Endothelial cell of umbilical vein (primary cell): ENCODE measurements around the gene DCDC1. TPM values are rescaled to one million over a fixed set of nuclear protein-coding genes. Genes with fewer than 3 reads are reported as not detected.
A peak's percentile ranks its signal among the peaks of the same experiment; 100 is the strongest.

Source experiments
- BruUV-seq: library from RNA; stranded (reverse); fragments of 400-500 nt; replicated peaks from 2 replicates; lab custom pipeline; 2021; lab: Mats Ljungman, UMichigan
- CTCF ChIA-PET: fragments of 300-600, 350-600 bp; sonication (Branson Sonifier 250); formaldehyde crosslinking; loops from one replicate; lab custom pipeline; 2021; ENCODE audit warnings: antibody characterized with exemption, inconsistent platforms; lab: Charles Lee
- POLR2A ChIA-PET: fragments of 300-600, 350-600 bp; sonication (Branson Sonifier 250); formaldehyde crosslinking; loops from one replicate; lab custom pipeline; 2021; ENCODE audit warnings: antibody characterized with exemption, inconsistent platforms; lab: Charles Lee
- DNase-seq: peaks from one replicate; pipeline ENCODE4 v3.0.0-alpha.2; 2011; ENCODE audit warnings: low read depth, low spot score
- FAIRE-seq: peaks from 2 replicates; lab custom pipeline; 2011; peaks lifted over from hg19 to GRCh38; lab: Jason Lieb, UNC
- H2AFZ ChIP-seq: 2 replicates; pipeline ENCODE4 v1.6.0; 2012; ENCODE audit warnings: low read depth, low read length, control low read depth, inconsistent platforms
- H3K27ac ChIP-seq: 2 replicates; pipeline ENCODE4 v1.5.1; 2011; ENCODE audit warnings: low read depth, mild to moderate bottlenecking, control low read depth, low read length, moderate library complexity; ENCODE audit not compliant: insufficient read depth
- H3K27me3 ChIP-seq, 2 experiments: 2 replicates each; pipeline versions ENCODE4 v1.6.0 to v1.6.1; 2011; ENCODE audit warnings: low read length in 2 of 2, mixed read lengths in 1 of 2; ENCODE audit not compliant: control insufficient read depth in 2 of 2, insufficient read depth in 2 of 2
- H3K36me3 ChIP-seq, 2 experiments: 2 replicates in 1 of 2; 3 replicates in 1 of 2; pipeline ENCODE4 v1.5.1; 2011; ENCODE audit warnings: low read length in 2 of 2, mild to moderate bottlenecking in 1 of 2, moderate library complexity in 1 of 2; ENCODE audit not compliant: control insufficient read depth in 2 of 2, insufficient read depth in 2 of 2; ENCODE audit errors: extremely low read depth in 1 of 2
- H3K4me1 ChIP-seq: 3 replicates; pipeline ENCODE4 v1.5.1; 2011; ENCODE audit warnings: mild to moderate bottlenecking, low read length; ENCODE audit not compliant: control insufficient read depth, insufficient read depth; ENCODE audit errors: extremely low read depth
- H3K4me2 ChIP-seq: 2 replicates; pipeline ENCODE4 v1.6.1; 2011; ENCODE audit warnings: low read length, control low read depth, mixed read lengths; ENCODE audit not compliant: insufficient read depth
- H3K4me3 ChIP-seq, 3 experiments: fragments of 200-600 bp in 1 of 3; sonication (generic), shearing (Covaris generic) in 1 of 3; replicated peaks in 1 of 3; 2 replicates each; pipeline ENCODE4 v1.5.1; 2011 to 2016; ENCODE audit warnings: control low read depth in 3 of 3, low read length in 3 of 3, mild to moderate bottlenecking in 2 of 3, inconsistent platforms in 1 of 3, low read depth in 1 of 3, moderate library complexity in 1 of 3; ENCODE audit not compliant: insufficient read depth in 1 of 3
- H3K79me2 ChIP-seq: 2 replicates; pipeline ENCODE4 v1.6.0; 2012; ENCODE audit warnings: low read length, inconsistent platforms; ENCODE audit not compliant: control insufficient read depth, insufficient read depth
- H3K9ac ChIP-seq: replicated peaks from 2 replicates; pipeline ENCODE3; 2011; ENCODE audit warnings: low read length, control low read depth; ENCODE audit not compliant: insufficient read depth; ENCODE audit errors: extremely low read depth
- H3K9me1 ChIP-seq: replicated peaks from 3 replicates; pipeline ENCODE4 v1.6.0; 2011; ENCODE audit warnings: mild to moderate bottlenecking, low read length; ENCODE audit not compliant: control insufficient read depth, insufficient read depth; ENCODE audit errors: extremely low read depth
- H3K9me3 ChIP-seq: replicated peaks from 2 replicates; pipeline ENCODE4 v1.5.1; 2012; ENCODE audit warnings: low read length, inconsistent platforms; ENCODE audit not compliant: control insufficient read depth, insufficient read depth
- H4K20me1 ChIP-seq: replicated peaks from 2 replicates; pipeline ENCODE3; 2011; ENCODE audit warnings: mild to moderate bottlenecking, low read length; ENCODE audit not compliant: control insufficient read depth, insufficient read depth; ENCODE audit errors: extremely low read depth
- EZH2 ChIP-seq: IDR thresholded peaks from 2 replicates; pipeline ENCODE4 v1.6.1; 2012; ENCODE audit warnings: borderline replicate concordance, low read depth, mild to moderate bottlenecking, moderate library complexity, low read length, inconsistent platforms; ENCODE audit not compliant: severe bottlenecking
- GATA2 ChIP-seq: IDR thresholded peaks from 2 replicates; pipeline ENCODE4 v1.7.0; 2011; ENCODE audit warnings: low read depth, mild to moderate bottlenecking, moderate library complexity, mixed read lengths, low read length; ENCODE audit not compliant: insufficient read length, insufficient read depth
- MYC ChIP-seq: IDR thresholded peaks from one replicate; pipeline ENCODE4 v1.6.1; 2011; ENCODE audit warnings: mild to moderate bottlenecking, low read depth, low read length
- POLR2AphosphoS5 ChIP-seq: IDR thresholded peaks from 2 replicates; pipeline ENCODE4 v1.6.1; 2012; ENCODE audit warnings: low read depth, mild to moderate bottlenecking, control low read depth, low read length, moderate library complexity; ENCODE audit not compliant: insufficient read depth
- dilution Hi-C: fragments of 300-500 bp; cut with MboI; formaldehyde crosslinking; loops from one replicate; pipeline ENCODE4 v1.15.0; 2019; ENCODE audit warnings: low sequenced_read_pairs; ENCODE audit not compliant: extremely low pct_ligation_motif_present
- intact Hi-C: fragments of 100-400 bp; cut with micrococcal nuclease; formaldehyde crosslinking; loops from one replicate; pipeline ENCODE4 v1.10.0; 2022
- polyA plus RNA-seq, 4 experiments: library from polyadenylated mRNA; depleted of rRNA in 3 of 4; stranded (reverse) in 3 of 4; unstranded in 1 of 4; fragments of >200 nt; gene quantifications; 2 replicates each; pipeline versions ENCODE4 v1.2.1 to v1.2.3, GENCODE V29; 2011 to 2012; ENCODE audit warnings: missing spikeins in 1 of 4
- total RNA-seq: library from RNA; stranded (reverse); gene quantifications from 2 replicates; pipeline ENCODE4 v1.2.3, GENCODE V29; 2021
- TF ChIP-seq, protein P1 (sequence below), 2 donors: IDR thresholded peaks; 1 replicate in 1 of 2; 2 replicates in 1 of 2; pipeline ENCODE4 v1.5.1; 2011; ENCODE audit warnings: low read length in 2 of 2, mild to moderate bottlenecking in 2 of 2, moderate library complexity in 2 of 2, control low read depth in 1 of 2, inconsistent platforms in 1 of 2, low read depth in 1 of 2; ENCODE audit not compliant: insufficient read depth in 1 of 2; ENCODE audit errors: extremely low read depth in 1 of 2
- TF ChIP-seq, protein P2 (sequence below): IDR thresholded peaks from 2 replicates; pipeline ENCODE4 v1.6.1; 2011; ENCODE audit not compliant: insufficient read depth, insufficient read length

Gene DCDC1
- total and polyA plus RNA-seq, 2 donors (not counting 3 experiments of a cell fraction or from before 2014, with no cell fraction given): 0.04 TPM; not detected in 1

DNA sequence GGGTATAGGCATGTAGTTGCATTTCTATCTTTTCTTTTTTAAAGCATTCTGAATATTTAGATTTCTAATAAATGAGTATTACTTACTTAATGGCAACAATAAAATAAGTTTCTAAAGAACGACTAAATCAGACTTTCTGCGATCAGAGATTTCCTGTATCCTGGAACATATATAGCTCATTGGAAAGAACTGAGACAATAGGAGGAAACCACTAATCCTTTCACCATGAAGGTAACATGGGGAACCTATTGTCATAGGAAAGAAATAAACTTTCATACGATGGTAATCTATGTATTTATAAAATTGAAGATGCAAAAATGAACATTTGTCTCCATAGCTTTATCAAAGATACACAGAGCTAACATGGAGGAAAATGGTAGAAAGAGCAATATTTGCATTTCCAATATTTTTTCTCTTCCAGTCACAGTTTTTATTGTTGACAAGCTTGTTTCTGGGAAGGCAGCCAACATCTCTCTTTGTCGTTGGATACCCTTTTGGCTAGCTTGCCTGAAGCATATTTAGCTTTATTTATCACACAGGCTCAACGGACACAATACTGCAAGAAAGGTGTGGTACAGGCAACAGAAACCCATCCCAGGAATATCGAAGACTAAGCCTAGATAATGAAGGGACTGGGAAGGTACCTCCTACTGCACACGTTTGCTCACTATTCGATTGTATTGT lies 490.1 kb downstream of the DCDC1 start:
- TF ChIP-seq POLR2AphosphoS5 (no peak), EZH2 (no peak), MYC (no peak), GATA2 (peak; percentile 20)
- TF ChIP-seq, protein P1, sequence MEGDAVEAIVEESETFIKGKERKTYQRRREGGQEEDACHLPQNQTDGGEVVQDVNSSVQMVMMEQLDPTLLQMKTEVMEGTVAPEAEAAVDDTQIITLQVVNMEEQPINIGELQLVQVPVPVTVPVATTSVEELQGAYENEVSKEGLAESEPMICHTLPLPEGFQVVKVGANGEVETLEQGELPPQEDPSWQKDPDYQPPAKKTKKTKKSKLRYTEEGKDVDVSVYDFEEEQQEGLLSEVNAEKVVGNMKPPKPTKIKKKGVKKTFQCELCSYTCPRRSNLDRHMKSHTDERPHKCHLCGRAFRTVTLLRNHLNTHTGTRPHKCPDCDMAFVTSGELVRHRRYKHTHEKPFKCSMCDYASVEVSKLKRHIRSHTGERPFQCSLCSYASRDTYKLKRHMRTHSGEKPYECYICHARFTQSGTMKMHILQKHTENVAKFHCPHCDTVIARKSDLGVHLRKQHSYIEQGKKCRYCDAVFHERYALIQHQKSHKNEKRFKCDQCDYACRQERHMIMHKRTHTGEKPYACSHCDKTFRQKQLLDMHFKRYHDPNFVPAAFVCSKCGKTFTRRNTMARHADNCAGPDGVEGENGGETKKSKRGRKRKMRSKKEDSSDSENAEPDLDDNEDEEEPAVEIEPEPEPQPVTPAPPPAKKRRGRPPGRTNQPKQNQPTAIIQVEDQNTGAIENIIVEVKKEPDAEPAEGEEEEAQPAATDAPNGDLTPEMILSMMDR (IDR thresholded peaks at IDR 0.05; ENCODE audit: extremely low read depth in 1 of 2, insufficient read depth in 1 of 2, low read depth in 1 of 2, low read length in 2 of 2): no peak
- TF ChIP-seq, protein P2, sequence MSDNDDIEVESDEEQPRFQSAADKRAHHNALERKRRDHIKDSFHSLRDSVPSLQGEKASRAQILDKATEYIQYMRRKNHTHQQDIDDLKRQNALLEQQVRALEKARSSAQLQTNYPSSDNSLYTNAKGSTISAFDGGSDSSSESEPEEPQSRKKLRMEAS: no peak
- Histone ChIP-seq H3K79me2 (no peaks in the 10 kb centered on the region), H3K9me3 (no peaks in the 10 kb centered on the region), H3K4me2 (peak overlapping the region; percentile 86), H4K20me1 (no peaks in the 10 kb centered on the region), H3K27me3 (no peaks in the 10 kb centered on the region), H3K4me1 (peaks cover 16% of the 10 kb centered on the region), H3K9me1 (no peaks in the 10 kb centered on the region), H3K36me3 (no peaks in the 10 kb centered on the region), H3K9ac (peak overlapping the region; percentile 13), H2AFZ (no peak overlapping the region), H3K4me3 (peak overlapping the region in 1 of 3 experiments; percentile 39), H3K27ac (peak overlapping the region; percentile 29)
- POLR2A ChIA-PET: no interaction called here
- BruUV-seq: no TSS peak
- intact Hi-C loops (loop anchor here (5.0 to 10.0 kb wide), 2 partner anchors 122 to 555 kb away; partner anchors contain the start of gene ARL14EP), dilution Hi-C loops (no loop called here)
- CTCF ChIA-PET: interaction anchor here (0.6 to 1.3 kb wide), 3 partner anchors 25 to 1933 kb away, joined by 3 to 4 read pairs (median 3); no protein-coding TSS in a partner anchor
- peak; percentile 83 for DNase-seq
- FAIRE-seq: peak; percentile 72
